NCI-H2227 (cell line): ENCODE measurements around the gene MYH11.
"Not testable (repeated sequence)": the region's sequence is repeated elsewhere in the genome, so short reads cannot be mapped to it uniquely, and the experiment has no call there.

Experiments
- DNase-seq: peaks from one replicate; lab custom pipeline; 2025; ENCODE audit not compliant: unreplicated experiment; lab: John Stamatoyannopoulos, UW

Gene MYH11

DNA sequence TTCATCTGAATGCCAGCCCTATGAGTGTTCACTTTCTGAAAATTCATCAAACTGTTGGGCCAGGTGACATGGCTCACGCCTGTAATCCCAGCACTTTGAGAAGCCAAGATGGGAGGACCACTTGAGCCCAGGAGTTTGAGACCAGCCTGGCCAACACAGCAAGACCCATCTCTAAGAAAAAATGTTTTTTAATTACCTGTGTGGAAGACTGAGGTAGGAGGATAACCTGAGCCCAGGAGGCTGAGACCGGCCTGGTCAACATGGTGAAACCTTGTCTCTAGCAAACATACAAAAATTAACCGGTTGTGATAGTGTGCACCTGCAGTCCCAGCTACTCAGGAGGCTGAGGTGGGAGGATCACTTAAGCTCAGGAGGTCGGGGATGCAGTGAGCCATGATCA lies 10.3 kb downstream of the MYH11 start:
- no peak for DNase-seq

- DNase-seq: no peak
Measured at GRCh38 chr16:15843635-15844279, 13.1 kb downstream of the MYH11 start.

DNA sequence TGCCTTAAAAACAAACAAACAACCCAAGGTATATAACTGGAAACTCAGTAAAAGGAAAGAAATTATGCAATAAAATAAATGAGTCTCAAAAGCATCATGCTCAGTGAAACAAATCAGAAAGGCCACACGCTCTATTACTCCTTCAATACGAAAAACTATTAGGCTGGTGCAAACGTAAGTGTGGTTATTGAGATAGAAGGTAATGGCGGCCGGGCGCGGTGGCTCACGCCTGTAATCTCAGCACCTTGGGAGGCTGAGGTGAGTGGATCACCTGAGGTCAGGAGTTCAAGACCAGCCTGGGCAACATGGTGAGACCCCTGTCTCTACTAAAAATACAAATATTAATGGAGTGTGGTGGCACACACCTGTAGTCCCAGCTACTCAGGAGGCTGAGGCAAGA lies 17.6 kb downstream of the MYH11 start:
- DNase-seq: not testable (repeated sequence)

GRCh38 chr16:15837761-15838160 lies 19.1 kb downstream of the MYH11 start:
- no peak for DNase-seq

DNA sequence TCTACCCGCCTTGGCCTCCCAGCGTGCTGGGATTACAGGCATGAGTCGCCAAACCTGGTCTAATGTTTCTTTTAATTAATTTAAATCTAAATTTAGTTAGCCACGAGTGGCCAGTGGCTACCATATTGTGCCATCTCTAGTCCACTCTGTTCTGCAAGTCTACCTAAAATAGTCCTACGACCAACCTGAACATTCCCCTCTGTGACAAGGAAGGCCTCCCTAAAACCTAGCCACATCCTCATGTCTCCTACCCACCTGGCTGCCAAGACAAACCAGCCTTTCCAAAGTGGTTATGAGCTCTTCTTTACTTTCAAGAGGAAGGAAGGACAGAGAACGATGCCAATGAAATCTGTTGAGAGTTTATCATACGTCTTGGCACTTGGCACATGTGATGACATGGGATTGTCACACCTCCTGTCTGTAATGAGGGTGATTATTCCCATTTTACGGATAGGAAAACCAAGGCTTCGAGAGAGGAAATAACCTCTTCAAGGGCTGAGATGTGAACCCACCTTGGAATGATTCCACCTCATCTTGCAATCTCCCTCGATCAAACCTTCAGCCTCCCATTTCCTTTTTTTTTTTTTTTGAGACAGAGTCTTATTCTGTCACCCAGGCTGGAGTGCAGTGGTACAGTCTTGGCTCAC lies 19.7 kb downstream of the MYH11 start:
- DNase-seq: no peak

DNA sequence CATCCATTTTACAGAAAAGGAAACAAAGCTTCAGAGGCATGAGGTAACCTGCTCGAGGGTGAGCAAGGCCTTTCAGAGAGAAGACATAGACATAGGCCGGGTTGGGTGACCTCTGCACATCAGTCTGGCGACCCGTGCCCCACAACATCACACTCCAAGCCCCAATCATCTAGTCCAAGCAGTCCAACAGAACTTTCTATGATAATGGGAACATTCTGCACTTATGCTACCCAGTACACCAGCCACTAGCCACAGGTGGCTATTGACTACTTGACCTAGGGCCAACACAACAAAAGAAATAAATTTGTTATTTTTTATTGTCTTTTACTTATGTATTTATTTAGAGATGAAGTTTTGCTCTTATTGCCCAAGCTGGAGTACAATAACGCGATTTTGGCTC lies 20.8 kb downstream of the MYH11 start:
- DNase-seq: no peak

DNA sequence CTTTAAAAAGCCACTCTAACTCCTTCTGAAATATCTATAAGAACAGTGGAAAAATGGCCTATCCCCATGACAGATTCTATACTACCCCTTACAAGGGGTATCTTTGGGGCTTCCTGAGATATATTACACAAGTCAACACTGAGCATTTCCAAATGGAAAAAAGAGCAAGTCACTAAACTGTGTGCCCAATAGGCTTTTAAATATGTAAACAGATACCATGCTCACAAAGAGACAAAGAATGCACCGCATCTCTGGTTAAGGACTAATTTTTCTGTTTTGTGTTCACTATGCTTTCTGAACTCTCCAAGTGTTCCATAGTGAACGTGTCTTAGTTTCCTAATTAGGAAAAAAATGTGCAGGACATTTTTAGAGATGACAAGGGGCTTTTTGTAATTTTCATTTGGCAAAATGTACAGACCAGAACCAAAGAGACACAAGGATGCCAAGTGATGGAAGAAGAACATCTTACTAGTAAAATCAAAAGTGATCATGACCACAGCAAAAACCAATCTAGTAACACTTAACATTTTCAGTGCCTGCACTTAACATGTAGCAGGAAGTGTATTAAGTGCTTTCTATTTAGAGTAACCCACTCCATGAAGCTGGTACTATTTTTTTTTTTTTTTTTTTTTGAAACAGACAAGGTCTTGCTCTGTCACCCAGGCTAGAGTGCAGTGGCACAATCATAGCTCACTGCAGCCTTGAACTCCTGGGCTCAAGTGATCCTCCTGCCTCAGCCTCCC lies 21.5 kb downstream of the MYH11 start:
- no peak for DNase-seq

DNA sequence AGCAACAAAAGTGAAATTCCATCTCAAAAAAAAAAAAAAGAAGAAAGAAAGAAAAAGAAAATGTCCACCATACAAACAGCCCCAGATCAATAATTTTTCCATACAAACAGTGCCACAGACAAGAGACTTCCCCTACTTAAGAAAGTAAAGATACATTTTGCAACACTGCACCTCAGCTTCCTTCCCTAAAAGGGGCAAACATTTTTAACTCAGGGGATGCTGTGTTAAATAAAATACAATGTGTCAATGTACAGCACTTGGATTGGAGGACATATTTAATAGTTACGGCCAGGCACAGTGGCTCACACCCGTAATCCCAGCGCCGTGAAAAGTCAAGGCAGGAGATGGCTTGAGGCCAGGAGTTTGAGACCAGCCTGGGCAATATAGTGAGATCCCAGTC lies 22.3 kb downstream of the MYH11 start:
- no peak for DNase-seq

- DNase-seq: no peak
Measured at GRCh38 chr16:15833541-15833940, 23.3 kb downstream of the MYH11 start.

GRCh38 chr16:15832241-15832640 lies 24.6 kb downstream of the MYH11 start:
- DNase-seq: no peak

GRCh38 chr16:15830832-15831451 lies 25.9 kb downstream of the MYH11 start:
- DNase-seq: no peak

DNA sequence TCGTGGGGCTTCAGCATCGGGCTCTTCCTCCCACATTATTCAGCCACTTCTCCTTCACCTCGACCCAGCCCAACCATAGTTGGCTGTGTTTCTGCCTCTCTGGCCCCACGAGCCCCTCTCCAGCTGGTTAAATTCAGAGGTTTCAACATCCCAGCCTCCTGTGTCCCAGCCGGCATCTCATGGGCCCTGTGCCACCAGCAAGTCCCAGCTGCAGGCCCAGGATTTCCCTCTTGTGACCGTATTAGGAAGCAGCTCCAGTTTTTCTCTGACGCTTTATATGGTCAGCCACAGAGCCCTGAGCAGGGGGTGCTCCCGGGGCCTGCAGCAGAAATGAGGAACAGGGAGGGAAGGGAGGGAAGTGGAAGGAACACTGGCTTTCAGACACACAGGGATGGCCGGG lies 27.4 kb downstream of the MYH11 start:
- no peak for DNase-seq

DNA sequence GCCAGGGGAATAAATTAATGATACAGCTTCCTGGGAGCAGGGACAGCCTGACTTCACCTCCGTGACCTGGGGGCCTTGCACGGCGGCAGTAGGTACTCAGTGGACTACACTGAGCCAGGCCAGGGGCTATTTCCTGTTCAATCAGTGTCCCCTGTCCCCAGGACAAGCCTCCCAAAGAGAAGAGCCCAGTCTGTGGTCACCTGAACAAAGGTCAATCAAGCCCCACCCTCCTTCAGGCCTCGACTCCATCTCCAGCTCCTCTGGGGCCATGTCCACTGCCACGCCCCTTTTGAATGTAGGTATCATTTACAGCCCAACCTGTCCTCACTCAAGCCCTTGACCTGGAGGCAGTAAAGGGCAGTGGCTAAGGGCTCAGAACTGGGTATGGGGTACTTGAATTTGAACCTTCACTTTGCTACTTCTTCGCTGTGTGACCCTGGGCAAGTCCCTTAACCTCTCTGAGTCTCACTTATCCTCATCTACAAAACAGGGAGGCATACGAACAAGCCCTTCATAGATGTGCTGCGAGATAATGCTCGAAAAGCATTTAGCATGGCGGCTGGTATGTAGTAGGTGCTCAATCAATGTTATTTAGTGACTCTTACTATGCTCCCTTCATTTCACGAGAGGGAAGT lies 29.0 kb downstream of the MYH11 start:
- DNase-seq: no peak

DNA sequence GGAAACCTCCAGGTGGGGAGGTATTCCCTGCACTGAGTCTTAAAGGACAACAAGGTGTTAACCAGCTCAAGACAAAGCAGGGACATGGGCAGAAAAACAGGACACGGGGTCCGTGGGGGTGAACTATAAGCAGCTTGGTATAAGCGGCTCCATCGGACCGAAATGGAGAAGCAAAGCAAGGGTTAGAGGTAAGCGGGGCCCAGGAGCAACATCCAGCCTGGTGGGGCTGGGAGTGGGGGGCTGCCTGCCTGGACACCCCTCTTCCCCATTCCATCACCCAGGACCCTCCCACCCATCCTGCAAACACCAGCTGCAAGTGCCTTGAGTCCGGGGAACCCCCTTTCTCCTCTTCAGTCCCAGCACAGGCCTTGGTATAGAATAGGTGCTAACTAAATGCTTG lies 29.5 kb downstream of the MYH11 start:
- no peak for DNase-seq

DNA sequence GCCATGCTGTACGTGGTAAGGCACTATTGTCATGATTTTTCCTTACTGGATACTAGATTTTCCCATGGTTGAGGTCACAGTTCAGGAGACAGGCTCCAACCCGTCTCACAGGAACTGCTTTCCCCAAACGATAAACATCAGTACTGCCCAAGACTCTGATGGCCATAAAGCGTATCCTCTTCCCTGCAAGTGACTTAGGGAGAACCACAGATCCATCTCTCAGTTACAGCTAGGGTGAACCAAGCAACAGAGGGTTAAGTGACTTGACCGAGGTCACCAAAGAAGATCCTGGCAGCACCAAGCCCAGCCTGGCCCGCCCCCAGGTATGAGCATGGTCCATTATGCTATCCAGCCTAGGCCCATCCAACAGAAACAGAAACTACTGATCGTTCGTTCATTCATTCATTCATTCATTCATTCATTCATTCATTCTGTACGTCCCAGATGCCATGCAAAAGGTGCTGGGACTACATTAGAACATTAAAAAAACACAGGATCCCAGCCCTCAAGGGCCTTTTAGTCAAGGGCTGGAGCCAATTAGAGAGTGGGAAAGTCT lies 31.0 kb downstream of the MYH11 start:
- DNase-seq: no peak

GRCh38 chr16:15822957-15823356 lies 33.9 kb downstream of the MYH11 start:
- no peak for DNase-seq

- no peak for DNase-seq
Measured at GRCh38 chr16:15820837-15821236, 36.0 kb downstream of the MYH11 start.

DNA sequence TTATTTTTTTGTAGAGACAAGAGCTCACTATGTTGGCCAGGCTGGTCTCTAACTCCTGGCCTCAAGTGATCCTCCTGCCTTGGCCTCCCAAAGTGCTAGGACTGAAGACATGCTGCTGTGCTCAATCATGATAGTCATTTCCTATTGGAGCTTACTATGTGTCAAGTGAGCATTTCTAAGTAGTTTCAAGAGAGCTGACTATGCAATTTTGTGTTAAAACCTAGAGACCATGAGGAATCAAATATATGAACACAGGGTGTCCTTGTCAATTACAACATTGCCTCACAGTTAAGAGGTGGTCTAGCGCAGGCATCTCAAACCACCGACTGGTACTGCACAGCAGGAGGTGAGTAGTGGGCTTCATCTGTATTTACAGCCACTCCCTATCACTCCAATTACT lies 37.8 kb downstream of the MYH11 start:
- DNase-seq: no peak

GRCh38 chr16:15817446-15817845 lies 39.4 kb downstream of the MYH11 start:
- no peak for DNase-seq

DNA sequence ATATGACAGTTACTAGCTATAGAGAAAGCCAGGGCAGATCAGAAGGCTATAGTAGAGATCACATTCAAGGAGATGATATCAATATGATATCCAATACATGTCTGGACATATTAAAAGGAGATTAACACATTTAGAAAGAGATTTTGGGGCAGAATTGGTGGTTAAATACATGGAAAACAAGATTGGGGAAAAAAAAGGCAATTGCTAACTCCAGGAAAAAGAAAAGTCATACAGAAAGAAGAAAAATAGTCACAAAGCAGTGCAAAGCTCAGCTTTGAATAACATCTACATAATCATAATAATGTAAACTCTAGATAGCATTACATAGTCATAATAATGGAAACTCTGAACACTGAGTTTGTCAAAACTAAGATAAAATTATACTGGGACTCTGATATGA lies 40.6 kb downstream of the MYH11 start:
- DNase-seq: no peak

DNA sequence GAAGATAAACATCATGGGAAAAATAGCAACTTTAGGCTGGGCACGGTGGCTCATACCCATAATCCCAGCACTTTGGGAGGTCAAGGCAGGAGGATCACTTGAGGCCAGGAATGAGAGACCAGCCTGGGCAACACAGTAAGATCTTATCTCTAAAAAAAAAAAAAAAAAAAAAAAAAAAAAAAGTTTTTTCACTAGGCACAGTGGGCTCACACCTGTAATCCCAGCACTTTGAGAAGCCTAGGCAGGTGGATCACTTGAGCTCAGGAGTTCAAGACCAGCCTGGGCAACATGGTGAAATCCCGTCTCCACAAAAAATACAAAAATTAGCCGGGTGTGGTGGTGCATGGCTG lies 44.5 kb downstream of the MYH11 start:
- not testable (repeated sequence) for DNase-seq
